Eye (tissue), 1 donor: ENCODE measurements around the gene GLB1L2.
A peak's percentile ranks its signal among the peaks of the same experiment; 100 is the strongest.
"Not testable (repeated sequence)": the region's sequence is repeated elsewhere in the genome, so short reads cannot be mapped to it uniquely, and the experiment has no call there.

Experiments
- DNase-seq: peaks from one replicate; pipeline ENCODE4 v3.0.0-alpha.2; 2015

GLB1L2 gene

GRCh38 chr11:134331354-134332188, at the start of gene GLB1L2:
Gene GLB1L2, plus strand, starts transcription at chr11:134331988. Its CDS starts 74 bp downstream, at chr11:134332062.
- peak; percentile 87 for DNase-seq

GRCh38 chr11:134282121-134283045, 49.4 kb upstream of the GLB1L2 start:
- no peak for DNase-seq

- DNase-seq = no peak
These were observed 48.1 kb upstream of the GLB1L2 start for GRCh38 chr11:134283461-134284230.

- not testable (repeated sequence) for DNase-seq
These were observed 47.4 kb upstream of the GLB1L2 start for GRCh38 chr11:134284349-134284748.

GRCh38 chr11:134287561-134287960, 44.2 kb upstream of the GLB1L2 start:
- DNase-seq = no peak

- no peak for DNase-seq
These were observed 43.3 kb upstream of the GLB1L2 start for GRCh38 chr11:134288486-134288885.

- no peak for DNase-seq
These were observed 42.6 kb upstream of the GLB1L2 start for GRCh38 chr11:134289167-134289566.

GRCh38 chr11:134289789-134290188, 42.0 kb upstream of the GLB1L2 start:
- peak; percentile 76 for DNase-seq

GRCh38 chr11:134290646-134291045, 41.1 kb upstream of the GLB1L2 start:
- DNase-seq = no peak

- no peak for DNase-seq
These were observed 40.6 kb upstream of the GLB1L2 start for GRCh38 chr11:134291196-134291595.

- no peak for DNase-seq
These were observed 39.1 kb upstream of the GLB1L2 start for GRCh38 chr11:134292661-134293060.

GRCh38 chr11:134293119-134294113, 38.4 kb upstream of the GLB1L2 start:
- DNase-seq = no peak

GRCh38 chr11:134294664-134295063, 37.1 kb upstream of the GLB1L2 start:
- DNase-seq = no peak

- no peak for DNase-seq
These were observed 19.6 kb upstream of the GLB1L2 start for GRCh38 chr11:134312223-134312622.

GRCh38 chr11:134312807-134313206, 19.0 kb upstream of the GLB1L2 start:
- no peak for DNase-seq

GRCh38 chr11:134313379-134313778, 18.4 kb upstream of the GLB1L2 start:
- no peak for DNase-seq

GRCh38 chr11:134313821-134314607, 17.8 kb upstream of the GLB1L2 start:
- peak; percentile 40 for DNase-seq

GRCh38 chr11:134317103-134317502, 14.7 kb upstream of the GLB1L2 start:
- DNase-seq = no peak

GRCh38 chr11:134321373-134321772, 10.4 kb upstream of the GLB1L2 start:
- DNase-seq = not testable (repeated sequence)

GRCh38 chr11:134322553-134322952, 9.2 kb upstream of the GLB1L2 start:
- no peak for DNase-seq

- no peak for DNase-seq
These were observed 3.4 kb upstream of the GLB1L2 start for GRCh38 chr11:134328433-134328832.
